GM13977 (cell line): ENCODE measurements around the gene SAA2.
"Not testable (repeated sequence)": the region's sequence is repeated elsewhere in the genome, so short reads cannot be mapped to it uniquely, and the experiment has no call there.

ENCODE experiments used
- DNase-seq: peaks from one replicate; pipeline ENCODE4 v3.0.0; 2012; ENCODE audit warnings: low spot score
- CTCF ChIP-seq: IDR thresholded peaks from 2 replicates; pipeline ENCODE4 v1.5.1; 2012; ENCODE audit warnings: mild to moderate bottlenecking, control low read depth; ENCODE audit not compliant: insufficient read depth; ENCODE audit errors: extremely low read depth, missing control alignments
- in situ Hi-C: fragments of 300-500 bp; cut with MboI; formaldehyde crosslinking; loops from one replicate; pipeline ENCODE4 v1.12.0; 2022; ENCODE audit warnings: low sequenced_read_pairs, low pct_unique_long_range_greater_than_20kb, mixed read lengths, inconsistent platforms; ENCODE audit not compliant: unreplicated experiment

The SAA2 gene

GRCh38 chr11:18203723-18204122, 44.7 kb downstream of the SAA2 start:
- peak; percentile 48 for TF ChIP-seq CTCF
- DNase-seq = peak; percentile 64
- in situ Hi-C loops = no loop called here

- in situ Hi-C loops = not testable (repeated sequence)
Observed at GRCh38 chr11:18197738-18198137, 50.7 kb downstream of the SAA2 start.

GRCh38 chr11:18196532-18196931, 51.9 kb downstream of the SAA2 start:
- in situ Hi-C loops = no loop called here
- no peak for TF ChIP-seq CTCF
- DNase-seq = no peak

More at GRCh38 chr11:18197738-18198137, 50.7 kb downstream of the SAA2 start:
- DNase-seq = not testable (repeated sequence)
